CD14-positive monocyte (primary cell): ENCODE data around the gene NCR3LG1. TPM values are rescaled to one million over a fixed set of nuclear protein-coding genes. Genes with fewer than 3 reads are reported as not detected.

Source experiments
- DNase-seq, 3 donors: peaks; one replicate each; pipeline ENCODE4 v3.0.0-alpha.2; 2011 to 2022
- H2AFZ ChIP-seq: 2 replicates; pipeline ENCODE4 v1.6.0; 2012; ENCODE audit warnings: mild to moderate bottlenecking, low read depth, low read length, inconsistent platforms; ENCODE audit not compliant: insufficient read depth, poor library complexity, severe bottlenecking
- H3K27ac ChIP-seq, 2 donors: 1 replicate in 1 of 2; 2 replicates in 1 of 2; pipeline ENCODE4 v1.5.1; 2012 to 2013; ENCODE audit warnings: low read length in 2 of 2, control low read depth in 1 of 2, inconsistent platforms in 1 of 2, low read depth in 1 of 2, mild to moderate bottlenecking in 1 of 2
- H3K27me3 ChIP-seq, 2 donors: one replicate each; pipeline versions ENCODE4 v1.6.0 to v1.6.1; 2011 to 2013; ENCODE audit warnings: low read length in 2 of 2; ENCODE audit not compliant: control insufficient read depth in 2 of 2, insufficient read depth in 2 of 2
- H3K36me3 ChIP-seq, 2 donors: replicated peaks in 1 of 2; 1 replicate in 1 of 2; 2 replicates in 1 of 2; pipeline versions ENCODE4 v1.5.1 to v1.6.1; 2012 to 2013; ENCODE audit warnings: low read length in 2 of 2, control low read depth in 1 of 2, inconsistent platforms in 1 of 2, mild to moderate bottlenecking in 1 of 2; ENCODE audit not compliant: insufficient read depth in 2 of 2, control insufficient read depth in 1 of 2
- H3K4me1 ChIP-seq, 2 donors: 1 replicate in 1 of 2; 2 replicates in 1 of 2; pipeline versions ENCODE4 v1.5.1 to v1.6.1; 2012 to 2013; ENCODE audit warnings: low read length in 2 of 2, control low read depth in 1 of 2, inconsistent platforms in 1 of 2, mild to moderate bottlenecking in 1 of 2, moderate library complexity in 1 of 2; ENCODE audit not compliant: insufficient read depth in 2 of 2, control insufficient read depth in 1 of 2
- H3K4me2 ChIP-seq: replicated peaks from 2 replicates; pipeline ENCODE3; 2012; ENCODE audit warnings: low read length, moderate library complexity, mild to moderate bottlenecking; ENCODE audit not compliant: poor library complexity, severe bottlenecking; ENCODE audit errors: extremely low read depth
- H3K4me3 ChIP-seq, 3 experiments: fragments of 200-600 bp in 1 of 3; sonication (generic) in 1 of 3; replicated peaks in 1 of 3; 1 replicate in 2 of 3; 2 replicates in 1 of 3; pipeline ENCODE4 v1.5.1; 2011 to 2013; ENCODE audit warnings: low read length in 3 of 3, mild to moderate bottlenecking in 3 of 3, control low read depth in 2 of 3, low read depth in 2 of 3, inconsistent platforms in 1 of 3, moderate library complexity in 1 of 3
- H3K79me2 ChIP-seq: 2 replicates; pipeline ENCODE4 v1.6.0; 2012; ENCODE audit warnings: mild to moderate bottlenecking, control low read depth, inconsistent platforms, low read length, moderate library complexity; ENCODE audit not compliant: insufficient read depth
- H3K9ac ChIP-seq: 2 replicates; pipeline ENCODE4 v1.6.0; 2017; ENCODE audit warnings: low read length, mild to moderate bottlenecking; ENCODE audit not compliant: insufficient read depth, poor library complexity, severe bottlenecking
- H3K9me3 ChIP-seq, 2 donors: replicated peaks in 1 of 2; 1 replicate in 1 of 2; 2 replicates in 1 of 2; pipeline versions ENCODE4 v1.5.1 to v1.6.1; 2012 to 2013; ENCODE audit warnings: low read length in 2 of 2, control low read depth in 1 of 2; ENCODE audit not compliant: control insufficient read depth in 1 of 2, insufficient read depth in 1 of 2
- H4K20me1 ChIP-seq: 2 replicates; pipeline ENCODE4 v1.6.0; 2012; ENCODE audit warnings: mild to moderate bottlenecking, low read length, control low read depth, moderate library complexity; ENCODE audit not compliant: insufficient read depth
- H3K27ac Mint-ChIP-seq, 7 donors: one replicate each; pipeline ENCODE4 v1.8.0; 2020; ENCODE audit warnings: mild to moderate bottlenecking in 7 of 7, mixed read lengths in 7 of 7, moderate library complexity in 6 of 7, inconsistent platforms in 2 of 7
- H3K27me3 Mint-ChIP-seq, 3 donors: one replicate each; pipeline ENCODE4 v1.8.0; 2021 to 2022; ENCODE audit warnings: low read depth in 3 of 3, mild to moderate bottlenecking in 3 of 3, mixed read lengths in 3 of 3, moderate library complexity in 3 of 3, inconsistent platforms in 1 of 3
- H3K36me3 Mint-ChIP-seq, 2 donors: one replicate each; pipeline ENCODE4 v1.8.0; 2020; ENCODE audit warnings: mixed read lengths in 2 of 2, inconsistent platforms in 1 of 2, mild to moderate bottlenecking in 1 of 2
- H3K4me1 Mint-ChIP-seq: one replicate; pipeline ENCODE4 v1.8.0; 2020; ENCODE audit warnings: mild to moderate bottlenecking, mixed read lengths
- H3K4me3 Mint-ChIP-seq, 2 donors: one replicate each; pipeline ENCODE4 v1.8.0; 2020; ENCODE audit warnings: mild to moderate bottlenecking in 2 of 2, mixed read lengths in 2 of 2, moderate library complexity in 1 of 2
- H3K9me3 Mint-ChIP-seq, 7 donors: one replicate each; pipeline ENCODE4 v1.8.0; 2020 to 2022; ENCODE audit warnings: mixed read lengths in 7 of 7, mild to moderate bottlenecking in 6 of 7, moderate library complexity in 6 of 7, inconsistent platforms in 2 of 7
- CTCF ChIP-seq: fragments of 200-600 bp; IDR thresholded peaks from one replicate; pipeline ENCODE4 v1.8.0; 2022; ENCODE audit warnings: antibody characterized with exemption, mild to moderate bottlenecking
- WGBS: methylation state at CpG from one replicate; pipeline ENCODE4 v1.1.5; 2013; ENCODE audit warnings: missing lambda C conversion rate; ENCODE audit not compliant: insufficient coverage; 5-methylcytosine and 5-hydroxymethylcytosine counted together
- intact Hi-C, 2 donors: fragments of 100-400 bp; cut with micrococcal nuclease; formaldehyde crosslinking; loops; one replicate each; pipeline versions ENCODE4 v1.15.0 to v1.15.1; 2023
- polyA plus RNA-seq, 3 donors: library from polyadenylated mRNA; depleted of rRNA in 1 of 3; unstranded in 2 of 3; stranded (reverse) in 1 of 3; fragments of 300-500 nt in 2 of 3; fragments of >200 nt in 1 of 3; fragmentation: Illumina TruSeq in 2 of 3; gene quantifications; 1 replicate in 2 of 3; 2 replicates in 1 of 3; pipeline ENCODE4 v1.2.3, GENCODE V29; 2012 to 2021

Gene NCR3LG1
- polyA plus RNA-seq, 3 donors = 0.05 to 1.1 (median 0.15) TPM

GRCh38 chr11:17343907-17344306, 7.7 kb upstream of the NCR3LG1 start:
- Mint-ChIP-seq H3K27me3 (no peaks in the 10 kb centered on the region), H3K4me3 (no peak overlapping the region), H3K4me1 (no peaks in the 10 kb centered on the region), H3K27ac (no peak overlapping the region), H3K36me3 (peaks cover 5 to 13% of the 10 kb centered on the region in 2 donors), H3K9me3 (no peaks in the 10 kb centered on the region)
- no peaks in the 10 kb centered on the region for H3K79me2 ChIP-seq
- H3K4me2 ChIP-seq = no peak overlapping the region
- H3K27me3 ChIP-seq = no peaks in the 10 kb centered on the region
- H3K4me3 ChIP-seq = no peak overlapping the region
- H3K27ac ChIP-seq = no peak overlapping the region
- intact Hi-C loops = no loop called here
- peaks cover 0 to 13% of the 10 kb centered on the region in 2 donors for H3K36me3 ChIP-seq
- no peak for DNase-seq
- no CpG with 5 or more reads among the region's 1 CpG for WGBS
- no peaks in the 10 kb centered on the region for H3K9me3 ChIP-seq
- no peak overlapping the region for H2AFZ ChIP-seq
- H3K4me1 ChIP-seq = no peaks in the 10 kb centered on the region
- H4K20me1 ChIP-seq = no peaks in the 10 kb centered on the region
- H3K9ac ChIP-seq = no peak overlapping the region
- no peak for TF ChIP-seq CTCF

- Histone ChIP-seq H3K79me2 (no peaks in the 10 kb centered on the region), H2AFZ (no peak overlapping the region), H3K4me3 (no peak overlapping the region), H3K27me3 (peaks cover 0 to 8% of the 10 kb centered on the region in 2 donors), H3K9ac (no peak overlapping the region), H4K20me1 (no peaks in the 10 kb centered on the region), H3K9me3 (no peaks in the 10 kb centered on the region), H3K36me3 (peaks cover 0 to 13% of the 10 kb centered on the region in 2 donors), H3K27ac (no peak overlapping the region), H3K4me1 (peaks cover 12 to 16% of the 10 kb centered on the region in 2 donors), H3K4me2 (no peak overlapping the region)
- peaks cover 0 to 2% (median 0%) of the 10 kb centered on the region in 7 donors for H3K9me3 Mint-ChIP-seq
- WGBS = no CpG with 5 or more reads among the region's 1 CpG
- no peak for TF ChIP-seq CTCF
- H3K4me3 Mint-ChIP-seq = no peak overlapping the region
- intact Hi-C loops = no loop called here
- peaks cover 4 to 14% (median 9%) of the 10 kb centered on the region in 3 donors for H3K27me3 Mint-ChIP-seq
- no peak for DNase-seq
- peaks cover 1 to 9% of the 10 kb centered on the region in 2 donors for H3K36me3 Mint-ChIP-seq
- peaks cover 13% of the 10 kb centered on the region for H3K4me1 Mint-ChIP-seq
- H3K27ac Mint-ChIP-seq = no peak overlapping the region
These were observed 3.9 kb upstream of the NCR3LG1 start for GRCh38 chr11:17347676-17348075.
